ES-I3 (cell line): Measurements from ENCODE around the gene EME2.

ENCODE experiments used
- H3K36me3 ChIP-seq: 2 replicates; pipeline ENCODE4 v1.6.1; 2013; ENCODE audit warnings: mild to moderate bottlenecking, low read length, control low read depth, moderate library complexity; ENCODE audit not compliant: insufficient read depth
- H3K4me1 ChIP-seq: 2 replicates; pipeline ENCODE4 v1.6.1; 2013; ENCODE audit warnings: mild to moderate bottlenecking, control low read depth, low read length; ENCODE audit not compliant: insufficient read depth
- H3K9ac ChIP-seq: 2 replicates; pipeline ENCODE4 v1.6.1; 2013; ENCODE audit warnings: low read depth, mild to moderate bottlenecking, low read length, moderate library complexity
- H3K9me3 ChIP-seq: 2 replicates; pipeline ENCODE4 v1.6.1; 2013; ENCODE audit warnings: mild to moderate bottlenecking, low read length, moderate library complexity; ENCODE audit not compliant: control insufficient read depth, insufficient read depth

The EME2 gene

GRCh38 chr16:1775006-1775845 lies 2.6 kb downstream of the EME2 start:
- Histone ChIP-seq H3K9me3 (no peaks in the 10 kb centered on the region), H3K36me3 (no peaks in the 10 kb centered on the region; the same call in none of the 2 replicates), H3K4me1 (no peaks in the 10 kb centered on the region), H3K9ac (no peak overlapping the region)

GRCh38 chr16:1775846-1776671 lies 3.4 kb downstream of the EME2 start:
- H3K4me1 ChIP-seq, result no peaks in the 10 kb centered on the region
- no peaks in the 10 kb centered on the region; the same call in none of the 2 replicates for H3K36me3 ChIP-seq
- no peak overlapping the region for H3K9ac ChIP-seq
- H3K9me3 ChIP-seq, result no peaks in the 10 kb centered on the region

- Histone ChIP-seq H3K4me1 (no peaks in the 10 kb centered on the region; the same call in 1 of the 2 replicates), H3K9ac (no peak overlapping the region), H3K36me3 (no peaks in the 10 kb centered on the region; the same call in none of the 2 replicates), H3K9me3 (no peaks in the 10 kb centered on the region)
Observed at GRCh38 chr16:1776672-1776955, 4.0 kb downstream of the EME2 start.

GRCh38 chr16:1776991-1777374 lies 4.4 kb downstream of the EME2 start:
- Histone ChIP-seq H3K36me3 (no peaks in the 10 kb centered on the region; the same call in none of the 2 replicates), H3K9me3 (no peaks in the 10 kb centered on the region), H3K4me1 (no peaks in the 10 kb centered on the region; the same call in 1 of the 2 replicates), H3K9ac (no peak overlapping the region)

- no peak overlapping the region for H3K9ac ChIP-seq
- H3K9me3 ChIP-seq, result no peaks in the 10 kb centered on the region
- no peaks in the 10 kb centered on the region; the same call in none of the 2 replicates for H3K36me3 ChIP-seq
- H3K4me1 ChIP-seq, result no peaks in the 10 kb centered on the region; the same call in 1 of the 2 replicates
Observed at GRCh38 chr16:1777375-1778199, 5.0 kb downstream of the EME2 start.

GRCh38 chr16:1778200-1779179 lies 5.9 kb downstream of the EME2 start:
- Histone ChIP-seq H3K9me3 (no peaks in the 10 kb centered on the region), H3K4me1 (no peaks in the 10 kb centered on the region; the same call in 1 of the 2 replicates), H3K9ac (no peak overlapping the region), H3K36me3 (no peaks in the 10 kb centered on the region; the same call in none of the 2 replicates)

- H3K36me3 ChIP-seq, result no peaks in the 10 kb centered on the region; the same call in none of the 2 replicates
- H3K9me3 ChIP-seq, result no peaks in the 10 kb centered on the region
- no peaks in the 10 kb centered on the region; the same call in 1 of the 2 replicates for H3K4me1 ChIP-seq
- H3K9ac ChIP-seq, result no peak overlapping the region
Observed at GRCh38 chr16:1779234-1779701, 6.7 kb downstream of the EME2 start.

GRCh38 chr16:1779741-1780676 lies 7.4 kb downstream of the EME2 start:
- H3K9ac ChIP-seq, result no peak overlapping the region
- H3K4me1 ChIP-seq, result no peaks in the 10 kb centered on the region; the same call in 1 of the 2 replicates
- no peaks in the 10 kb centered on the region for H3K9me3 ChIP-seq
- H3K36me3 ChIP-seq, result no peaks in the 10 kb centered on the region; the same call in none of the 2 replicates

- no peaks in the 10 kb centered on the region; the same call in 1 of the 2 replicates for H3K4me1 ChIP-seq
- no peaks in the 10 kb centered on the region for H3K9me3 ChIP-seq
- no peak overlapping the region for H3K9ac ChIP-seq
- H3K36me3 ChIP-seq, result no peaks in the 10 kb centered on the region; the same call in none of the 2 replicates
Observed at GRCh38 chr16:1780677-1781072, 8.1 kb downstream of the EME2 start.

GRCh38 chr16:1781254-1781653 lies 8.6 kb downstream of the EME2 start:
- H3K4me1 ChIP-seq, result no peaks in the 10 kb centered on the region; the same call in 1 of the 2 replicates
- H3K36me3 ChIP-seq, result no peaks in the 10 kb centered on the region; the same call in none of the 2 replicates
- peak overlapping the region; percentile 61 for H3K9ac ChIP-seq
- no peaks in the 10 kb centered on the region for H3K9me3 ChIP-seq

- Histone ChIP-seq H3K9me3 (no peaks in the 10 kb centered on the region), H3K36me3 (no peaks in the 10 kb centered on the region; the same call in none of the 2 replicates), H3K4me1 (no peaks in the 10 kb centered on the region; the same call in 1 of the 2 replicates), H3K9ac (peak overlapping the region; percentile 61)
Observed at GRCh38 chr16:1781758-1782407, 9.3 kb downstream of the EME2 start.
